Ovary (tissue), 10 donors: ENCODE data around the gene WDR91. TPM values are rescaled to one million over a fixed set of nuclear protein-coding genes. Genes with fewer than 3 reads are reported as not detected.

Experiments
- DNase-seq, 5 donors: peaks; one replicate each; pipeline ENCODE4 v3.0.0-alpha.2; 2019 to 2020
- H3K27ac ChIP-seq, 2 donors: fragments of 200-600 bp; one replicate each; pipeline versions ENCODE4 v1.5.1 to v1.8.0; 2019 to 2022
- H3K27me3 ChIP-seq: fragments of 200-600 bp; one replicate; pipeline ENCODE4 v1.8.0; 2022
- H3K36me3 ChIP-seq: fragments of 200-600 bp; sonication (generic); one replicate; pipeline ENCODE4 v1.5.1; 2019
- H3K4me1 ChIP-seq: one replicate; pipeline ENCODE4 v1.8.1; 2013; ENCODE audit warnings: mild to moderate bottlenecking, moderate library complexity; ENCODE audit not compliant: insufficient read depth
- H3K4me3 ChIP-seq: fragments of 200-600 bp; sonication (generic); one replicate; pipeline ENCODE4 v1.5.1; 2017
- H3K9me3 ChIP-seq, 2 donors: fragments of 200-600 bp in 1 of 2; sonication (generic) in 1 of 2; one replicate each; pipeline versions ENCODE4 v1.5.1 to v1.8.1; 2013 to 2019; ENCODE audit warnings: mild to moderate bottlenecking in 1 of 2, moderate library complexity in 1 of 2
- CTCF ChIP-seq, 3 donors: fragments of 450-650 bp in 2 of 3; fragments of 200-600 bp in 1 of 3; IDR thresholded peaks; one replicate each; pipeline versions ENCODE4 v1.5.1 to v1.8.0; 2016 to 2022; ENCODE audit warnings: antibody characterized with exemption in 3 of 3, mild to moderate bottlenecking in 1 of 3
- EP300 ChIP-seq: sonication (generic); formaldehyde crosslinking; IDR thresholded peaks from one replicate; pipeline ENCODE4 v1.6.1; 2017; ENCODE audit warnings: antibody characterized with exemption
- POLR2A ChIP-seq: fragments of 450-650 bp; IDR thresholded peaks from one replicate; pipeline ENCODE4 v1.6.1; 2017; ENCODE audit warnings: antibody characterized with exemption, mild to moderate bottlenecking, moderate library complexity
- WGBS, 3 donors: extraction: QIAGEN DNeasy Blood & Tissue Kit in 1 of 3; methylation state at CpG; one replicate each; pipeline versions ENCODE4 v1.1.5 to v1.1.7; 2013 to 2017; 5-methylcytosine and 5-hydroxymethylcytosine counted together
- intact Hi-C, 4 donors: fragments of 100-400 bp; cut with DNase I; formaldehyde crosslinking; loops; one replicate each; pipeline versions ENCODE4 v1.11.0 to v1.15.1; 2022 to 2023
- long read RNA-seq, 3 donors: library from polyadenylated mRNA in 2 of 3; unstranded in 2 of 3; transcript quantifications; one replicate each; pipeline ENCODE4 v2.0.0 and lab custom pipeline, GENCODE V29; 2021 to 2026
- polyA plus RNA-seq, 2 donors: library from polyadenylated mRNA; stranded (reverse); fragments of 200-250 nt in 1 of 2; fragments of 350-450 nt in 1 of 2; fragmentation: Illumina TruSeq in 1 of 2; extraction: RNeasy Lipid Tissue Mini Kit (QIAGEN cat#74804) in 1 of 2; gene quantifications; one replicate each; pipeline ENCODE4 v1.2.3, GENCODE V29; 2013 to 2014
- total RNA-seq, 7 donors: library from RNA; depleted of rRNA in 2 of 7; stranded (reverse); fragments of >200 nt in 2 of 7; fragmentation: NEBNext Ultra II Directional in 3 of 7; extraction: Animal tissue kit (Norgen Biotek cat#: 25700) in 3 of 7; gene quantifications; one replicate each; pipeline versions ENCODE4 v1.1.0 to v1.2.4, GENCODE V29; 2016 to 2023
- donor health status: DM: no; HTN: no; CAD: no; lungs with moderate emphysema.
- donor health status: DM: no; HTN: no; CAD: no.
- donor health status: Bipolar disorder and iron deficiency.
- donor health status: DM: yes; HTN: yes; CAD: no.
- donor health status: DM: no; HTN: no; CAD: no.
- donor health status: DM: yes; HTN: yes; CAD: no.

The WDR91 gene
- total RNA-seq (10 to 100 TPM; 14.7 to 56.3 (median 32.7) TPM), polyA plus RNA-seq (10 to 100 TPM; 12.6 to 17.7 TPM)
- long read RNA-seq, donor 1, full-length matches to known transcripts, result 73 of 135 reads
- long read RNA-seq, donor 1, partial matches to known transcripts, result 37 of 135 reads
- long read RNA-seq, donor 1, other reads (novel, unspliced or antisense), result 25 of 135 reads
- long read RNA-seq, donor 2, full-length matches to known transcripts, result 5 of 18 reads
- long read RNA-seq, donor 2, partial matches to known transcripts, result 13 of 18 reads
- long read RNA-seq, donor 2, other reads (novel, unspliced or antisense), result 0 of 18 reads
- long read RNA-seq, donor 3, full-length matches to known transcripts, result 37 of 82 reads
- long read RNA-seq, donor 3, partial matches to known transcripts, result 27 of 82 reads
- long read RNA-seq, donor 3, other reads (novel, unspliced or antisense), result 18 of 82 reads

- intact Hi-C loops, result loop anchor here in 1 of 4 donors (2.0 kb wide), 1 partner anchor 41 kb away; the partner anchor contains the start of gene CYREN
- no peaks in the 10 kb centered on the region for H3K9me3 ChIP-seq
These were observed at the start of gene WDR91 for GRCh38 chr7:135211179-135211945. TSS of gene WDR91 (minus strand) at chr7:135211526. CDS start at chr7:135211502, 24 bp downstream.

GRCh38 chr7:135260470-135260869 is 49.1 kb upstream of the WDR91 start:
- DNase-seq, result no peak
- no peak for TF ChIP-seq CTCF (IDR thresholded peaks at IDR 0.05)
- Histone ChIP-seq H3K9me3 (no peaks in the 10 kb centered on the region), H3K27ac (no peak overlapping the region), H3K4me3 (no peak overlapping the region), H3K27me3 (no peaks in the 10 kb centered on the region), H3K36me3 (no peaks in the 10 kb centered on the region), H3K4me1 (no peaks in the 10 kb centered on the region)
- intact Hi-C loops, result no loop called here
- WGBS, 3 donors, result 70 to 71% (median 71%) methylated on average over 2 of the region's 2 CpGs

More at GRCh38 chr7:135211179-135211945, at the start of gene WDR91:
- Histone ChIP-seq H3K27ac (peak within 1 kb of the TSS; percentile 90 to 94), H3K4me1 (peaks cover 1% of the 10 kb centered on the region), H3K27me3 (no peaks in the 10 kb centered on the region), H3K4me3 (peak within 1 kb of the TSS; percentile 68), H3K36me3 (no peaks in the 10 kb centered on the region)
- peak; percentile 96 to 99 (median 97) for DNase-seq
- TF ChIP-seq CTCF (IDR thresholded peaks at IDR 0.05) (peak in 2 of 3 donors; percentile 17), POLR2A (peak; percentile 74), EP300 (no peak)
- WGBS, 3 donors, result 0 to 1% (median 0%) methylated on average over 34 to 82 of the region's 82 CpGs

- no peak overlapping the region for H3K4me3 ChIP-seq
- no peak for DNase-seq
- H3K27me3 ChIP-seq, result no peaks in the 10 kb centered on the region
- intact Hi-C loops, result no loop called here
- no peaks in the 10 kb centered on the region for H3K9me3 ChIP-seq
- TF ChIP-seq CTCF (IDR thresholded peaks at IDR 0.05), result no peak
- no peaks in the 10 kb centered on the region for H3K4me1 ChIP-seq
- WGBS, 3 donors, result 88 to 97% (median 94%) methylated on average over 6 of the region's 6 CpGs
- no peak overlapping the region for H3K27ac ChIP-seq
- no peaks in the 10 kb centered on the region for H3K36me3 ChIP-seq
These were observed 48.4 kb upstream of the WDR91 start for GRCh38 chr7:135259702-135260101.

GRCh38 chr7:135258585-135258984 is 47.3 kb upstream of the WDR91 start:
- Histone ChIP-seq H3K27me3 (no peaks in the 10 kb centered on the region), H3K36me3 (no peaks in the 10 kb centered on the region), H3K4me1 (peaks cover 6% of the 10 kb centered on the region), H3K9me3 (no peaks in the 10 kb centered on the region), H3K4me3 (no peak overlapping the region), H3K27ac (no peak overlapping the region)
- no peak for DNase-seq
- no peak for TF ChIP-seq CTCF (IDR thresholded peaks at IDR 0.05)
- TF ChIP-seq POLR2A, result no peak
- TF ChIP-seq EP300, result no peak
- intact Hi-C loops, result no loop called here
- WGBS, 3 donors, result 81 to 87% (median 85%) methylated on average over 3 of the region's 3 CpGs
